DOHH2 (cell line): ENCODE data around the gene FGF5.

Experiments
- H3F3A ChIP-seq: fragments of 200-600 bp; sonication (generic), shearing (Covaris generic); 2 replicates; pipeline ENCODE4 v1.6.0; 2016; ENCODE audit warnings: antibody characterized with exemption, mild to moderate bottlenecking; ENCODE audit not compliant: control insufficient read depth, insufficient read depth
- H3K27ac ChIP-seq: fragments of 200-600 bp; sonication (generic); 2 replicates; pipeline ENCODE4 v1.5.1; 2014; ENCODE audit warnings: low read depth, mild to moderate bottlenecking, low read length, moderate library complexity
- H3K27me3 ChIP-seq: fragments of 200-600 bp; sonication (generic); 2 replicates; pipeline ENCODE4 v1.6.1; 2014; ENCODE audit warnings: mild to moderate bottlenecking, low read length, mixed read lengths; ENCODE audit not compliant: control insufficient read depth
- H3K36me3 ChIP-seq: fragments of 200-600 bp; sonication (generic); 2 replicates; pipeline ENCODE4 v1.6.1; 2014; ENCODE audit warnings: mild to moderate bottlenecking, low read length, moderate library complexity, mixed read lengths; ENCODE audit not compliant: control insufficient read depth
- H3K4me1 ChIP-seq: fragments of 200-600 bp; sonication (generic); 2 replicates; pipeline ENCODE4 v1.6.1; 2014; ENCODE audit warnings: mild to moderate bottlenecking, low read length, mixed read lengths; ENCODE audit not compliant: control insufficient read depth
- H3K4me2 ChIP-seq: fragments of 200-600 bp; sonication (generic); 2 replicates; pipeline ENCODE4 v1.6.0; 2014; ENCODE audit warnings: mild to moderate bottlenecking, low read length, moderate library complexity
- H3K4me3 ChIP-seq: fragments of 200-600 bp; sonication (generic); 2 replicates; pipeline ENCODE4 v1.5.1; 2014; ENCODE audit warnings: mild to moderate bottlenecking, low read length, mixed read lengths
- H3K79me2 ChIP-seq: fragments of 200-600 bp; sonication (generic); 2 replicates; pipeline ENCODE4 v1.6.1; 2014; ENCODE audit warnings: mild to moderate bottlenecking, low read length, mixed read lengths; ENCODE audit not compliant: control insufficient read depth
- H3K9me2 ChIP-seq: fragments of 200-600 bp; sonication (generic); replicated peaks from 2 replicates; pipeline ENCODE4 v1.6.1; 2014; ENCODE audit warnings: mild to moderate bottlenecking, low read length, mixed read lengths; ENCODE audit not compliant: control insufficient read depth
- H3K9me3 ChIP-seq: fragments of 200-600 bp; sonication (generic); 2 replicates; pipeline ENCODE4 v1.6.1; 2014; ENCODE audit warnings: antibody characterized with exemption, low read length, mixed read lengths; ENCODE audit not compliant: control insufficient read depth, insufficient read depth
- H4K20me1 ChIP-seq: fragments of 200-600 bp; sonication (generic); 2 replicates; pipeline ENCODE4 v1.6.0; 2014; ENCODE audit warnings: low read depth, mild to moderate bottlenecking, antibody characterized with exemption, low read length, moderate library complexity; ENCODE audit not compliant: control insufficient read depth, insufficient read depth
- CTCF ChIP-seq: fragments of 200-600 bp; sonication (generic); IDR thresholded peaks from one replicate; pipeline ENCODE4 v1.5.1; 2014; ENCODE audit warnings: antibody characterized with exemption, mild to moderate bottlenecking, low read depth, low read length; ENCODE audit not compliant: poor library complexity, severe bottlenecking
- EZH2phosphoT487 ChIP-seq: fragments of 200-600 bp; sonication (generic); IDR thresholded peaks from 2 replicates; pipeline ENCODE4 v1.6.1; 2017; ENCODE audit warnings: borderline replicate concordance, mild to moderate bottlenecking, antibody characterized with exemption, low read length, moderate library complexity, mixed read lengths

The FGF5 gene

DNA sequence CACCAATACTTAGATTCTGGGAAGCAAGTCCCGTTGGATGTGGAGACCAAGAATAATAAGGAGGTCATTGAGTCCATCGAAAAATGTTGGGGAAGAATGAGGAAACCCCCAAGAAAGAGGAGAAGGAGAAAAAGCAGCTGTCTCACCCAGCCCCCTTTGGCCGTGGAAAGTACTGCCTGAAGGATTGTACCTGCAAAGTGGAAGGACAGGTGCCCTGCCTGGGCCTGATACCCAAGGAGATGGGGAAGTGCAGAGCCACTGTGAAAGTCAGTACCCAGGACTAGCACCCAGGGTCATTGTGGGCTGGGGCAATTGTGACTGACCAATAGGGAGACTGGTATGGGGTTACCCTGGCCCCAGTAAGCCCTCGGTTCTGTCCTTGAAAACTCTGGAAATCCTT is 55.3 kb downstream of the FGF5 start:
- no peaks in the 10 kb centered on the region for H3K27me3 ChIP-seq
- H3K9me3 ChIP-seq, result no peaks in the 10 kb centered on the region
- no peak for TF ChIP-seq CTCF
- no peak for TF ChIP-seq EZH2phosphoT487
- H3K36me3 ChIP-seq, result no peaks in the 10 kb centered on the region
- H3K9me2 ChIP-seq, result no peaks in the 10 kb centered on the region
- no peaks in the 10 kb centered on the region for H3K4me1 ChIP-seq
- no peaks in the 10 kb centered on the region for H3F3A ChIP-seq
- no peaks in the 10 kb centered on the region for H4K20me1 ChIP-seq
- H3K4me2 ChIP-seq, result no peak overlapping the region
- H3K4me3 ChIP-seq, result no peak overlapping the region
- H3K79me2 ChIP-seq, result no peaks in the 10 kb centered on the region
- H3K27ac ChIP-seq, result no peak overlapping the region

GRCh38 chr4:80322716-80323115 is 56.3 kb downstream of the FGF5 start:
- no peaks in the 10 kb centered on the region for H3K4me1 ChIP-seq
- H3K27me3 ChIP-seq, result no peaks in the 10 kb centered on the region
- H3K79me2 ChIP-seq, result no peaks in the 10 kb centered on the region
- no peaks in the 10 kb centered on the region for H3F3A ChIP-seq
- H3K4me2 ChIP-seq, result no peak overlapping the region
- no peaks in the 10 kb centered on the region for H3K9me2 ChIP-seq
- TF ChIP-seq EZH2phosphoT487 (no peak), CTCF (no peak)
- no peaks in the 10 kb centered on the region for H4K20me1 ChIP-seq
- no peak overlapping the region for H3K27ac ChIP-seq
- H3K9me3 ChIP-seq, result no peaks in the 10 kb centered on the region
- H3K36me3 ChIP-seq, result no peaks in the 10 kb centered on the region
- no peak overlapping the region for H3K4me3 ChIP-seq

DNA sequence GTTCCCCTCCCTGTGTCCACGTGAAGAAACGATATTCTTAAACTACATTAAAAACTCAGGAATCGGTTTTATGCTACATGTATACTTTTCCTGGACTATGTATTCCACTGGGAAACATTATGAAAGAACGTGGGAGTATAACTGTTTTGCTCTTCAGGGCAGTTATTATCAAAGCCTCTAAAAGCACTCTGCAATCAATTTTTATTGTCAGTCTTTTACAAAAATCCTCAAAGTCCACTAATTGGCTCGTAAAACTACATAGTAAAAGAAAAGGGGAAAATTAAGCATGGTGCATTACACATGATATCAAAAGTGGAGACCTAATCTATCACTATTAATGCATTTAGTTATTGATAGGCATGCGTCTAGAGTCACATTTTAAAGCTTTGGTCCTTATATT is 57.7 kb downstream of the FGF5 start:
- Histone ChIP-seq H4K20me1 (no peaks in the 10 kb centered on the region), H3K9me2 (no peaks in the 10 kb centered on the region), H3K79me2 (no peaks in the 10 kb centered on the region), H3K4me3 (no peak overlapping the region), H3K27ac (no peak overlapping the region), H3K4me2 (no peak overlapping the region), H3K4me1 (no peaks in the 10 kb centered on the region), H3K9me3 (no peaks in the 10 kb centered on the region), H3K36me3 (no peaks in the 10 kb centered on the region), H3K27me3 (no peaks in the 10 kb centered on the region), H3F3A (no peaks in the 10 kb centered on the region)
- no peak for TF ChIP-seq EZH2phosphoT487
- TF ChIP-seq CTCF, result no peak

- TF ChIP-seq CTCF, result no peak
- no peak for TF ChIP-seq EZH2phosphoT487
- Histone ChIP-seq H3K27ac (no peak overlapping the region), H3K36me3 (no peaks in the 10 kb centered on the region), H3F3A (no peaks in the 10 kb centered on the region), H3K9me3 (no peaks in the 10 kb centered on the region), H3K9me2 (no peaks in the 10 kb centered on the region), H3K27me3 (peaks cover 5% of the 10 kb centered on the region; the same call in 1 of the 2 replicates), H3K4me2 (no peak overlapping the region), H3K4me3 (no peak overlapping the region), H3K4me1 (peaks cover 8% of the 10 kb centered on the region), H3K79me2 (no peaks in the 10 kb centered on the region), H4K20me1 (no peaks in the 10 kb centered on the region)
These were observed 65.2 kb downstream of the FGF5 start for GRCh38 chr4:80331693-80332092.
